Mucosa of descending colon (tissue), 3 donors: Measurements from ENCODE around the gene ZFP82. TPM values are rescaled to one million over a fixed set of nuclear protein-coding genes. Genes with fewer than 3 reads are reported as not detected.

Experiments used
- ATAC-seq: fragments of 200-7000 bp; cut with Tn5 transposase; one replicate; pipeline ENCODE4 v1.9.1; 2020; ENCODE audit warnings: mild to moderate bottlenecking, moderate library complexity
- DNase-seq, 3 donors: peaks; one replicate each; pipeline ENCODE4 v3.0.0-alpha.2; 2020
- H3K36me3 ChIP-seq: fragments of 200-600 bp; one replicate; pipeline ENCODE4 v1.8.0; 2021; ENCODE audit warnings: low read depth, mild to moderate bottlenecking
- H3K4me1 ChIP-seq: fragments of 200-600 bp; one replicate; pipeline ENCODE4 v1.8.0; 2021; ENCODE audit warnings: low read depth, mild to moderate bottlenecking
- H3K4me3 ChIP-seq: fragments of 200-600 bp; one replicate; pipeline ENCODE4 v1.8.0; 2021; ENCODE audit warnings: mild to moderate bottlenecking
- H3K9me3 ChIP-seq: fragments of 200-600 bp; one replicate; pipeline ENCODE4 v1.8.0; 2021; ENCODE audit warnings: mild to moderate bottlenecking
- CTCF ChIP-seq: fragments of 200-600 bp; IDR thresholded peaks from one replicate; pipeline ENCODE4 v1.8.0; 2022; ENCODE audit warnings: antibody characterized with exemption, mild to moderate bottlenecking
- intact Hi-C, 2 donors: fragments of 100-400 bp; cut with DNase I in 1 of 2; cut with micrococcal nuclease in 1 of 2; formaldehyde crosslinking; loops; one replicate each; pipeline versions ENCODE4 v1.11.0 to v1.11.1; 2022; cut with DNase I, micrococcal nuclease
- total RNA-seq, 3 donors: library from RNA; stranded (reverse); fragmentation: NEBNext Ultra II Directional in 2 of 3; extraction: Animal tissue kit (Norgen Biotek cat#: 25700) in 2 of 3; gene quantifications; one replicate each; pipeline versions ENCODE4 v1.2.1 to v1.2.4, GENCODE V29; 2021 to 2023
- donor health status: DM: no; HTN: no; CAD: no; lungs with moderate emphysema.
- donor health status: DM: no; HTN: no; CAD: no.
- donor health status: DM: no; HTN: yes; CAD: no.

ZFP82 gene
- total RNA-seq, 3 donors from 2014 or later = 1.1 to 5.3 (median 1.2) TPM

- TF ChIP-seq CTCF = no peak
- Histone ChIP-seq H3K4me3 (no peak overlapping the region), H3K9me3 (peaks cover 22% of the 10 kb centered on the region), H3K36me3 (no peaks in the 10 kb centered on the region), H3K4me1 (no peaks in the 10 kb centered on the region)
- no peak for ATAC-seq
- no peak for DNase-seq
- intact Hi-C loops = no loop called here
Observed at GRCh38 chr19:36371886-36372285, 46.6 kb downstream of the ZFP82 start.

- TF ChIP-seq CTCF = no peak
- Histone ChIP-seq H3K9me3 (peaks cover 16% of the 10 kb centered on the region), H3K4me3 (no peak overlapping the region), H3K4me1 (no peaks in the 10 kb centered on the region), H3K36me3 (peaks cover 3% of the 10 kb centered on the region)
- DNase-seq (no peak), ATAC-seq (no peak)
- intact Hi-C loops = no loop called here
Observed at GRCh38 chr19:36363845-36364244, 54.6 kb downstream of the ZFP82 start.

Other genes with a start within 250 kb of the ZFP82 start
- 1 to 10 TPM; 2.9 to 7.8 (median 3.1) TPM for gene ZNF565, start 204.0 kb downstream of the ZFP82 start, total RNA-seq
- gene ZNF146, start 203.5 kb downstream of the ZFP82 start, total RNA-seq = 10 to 100 TPM; 32.8 to 45.9 (median 40.7) TPM
- 1 to 10 TPM; 3.4 to 7.5 (median 5.0) TPM for gene ZFP14, start 39.4 kb downstream of the ZFP82 start, total RNA-seq
- 10 to 100 TPM in 1 of 3 donors, 1 to 10 TPM in 2; 4.3 to 14.8 (median 9.6) TPM for gene ZNF566, start 70.9 kb upstream of the ZFP82 start, total RNA-seq
- gene ZNF260, start 109.6 kb upstream of the ZFP82 start, total RNA-seq = 10 to 100 TPM in 1 of 3 donors, 1 to 10 TPM in 2; 6.9 to 11.0 (median 9.0) TPM
- gene ZNF529, start 154.6 kb upstream of the ZFP82 start, total RNA-seq = 10 to 100 TPM in 1 of 3 donors, 1 to 10 TPM in 2; 6.5 to 13.8 (median 9.4) TPM
- gene ZNF382, start 186.7 kb upstream of the ZFP82 start, total RNA-seq = 10 to 100 TPM in 1 of 3 donors, 1 to 10 TPM in 1, under 1 TPM in 1; 0.78 to 15.4 (median 1.2) TPM
- gene ZNF461, start 248.2 kb upstream of the ZFP82 start, total RNA-seq = 1 to 10 TPM; 3.3 to 8.4 (median 6.6) TPM